Loucy (cell line): ENCODE results near the gene TRPV4.

Experiments used
- EZH2phosphoT487 ChIP-seq: fragments of 200-600 bp; IDR thresholded peaks from 2 replicates; pipeline ENCODE4 v1.6.1; 2018; ENCODE audit warnings: antibody characterized with exemption, mild to moderate bottlenecking, moderate library complexity, borderline replicate concordance
- TF ChIP-seq, protein P1 (sequence below): fragments of 200-600 bp; sonication (generic); conservative IDR thresholded peaks from 2 replicates; pipeline ENCODE4 v1.5.1; 2014; ENCODE audit warnings: mild to moderate bottlenecking, antibody characterized with exemption, low read length

- TF ChIP-seq, protein P1, sequence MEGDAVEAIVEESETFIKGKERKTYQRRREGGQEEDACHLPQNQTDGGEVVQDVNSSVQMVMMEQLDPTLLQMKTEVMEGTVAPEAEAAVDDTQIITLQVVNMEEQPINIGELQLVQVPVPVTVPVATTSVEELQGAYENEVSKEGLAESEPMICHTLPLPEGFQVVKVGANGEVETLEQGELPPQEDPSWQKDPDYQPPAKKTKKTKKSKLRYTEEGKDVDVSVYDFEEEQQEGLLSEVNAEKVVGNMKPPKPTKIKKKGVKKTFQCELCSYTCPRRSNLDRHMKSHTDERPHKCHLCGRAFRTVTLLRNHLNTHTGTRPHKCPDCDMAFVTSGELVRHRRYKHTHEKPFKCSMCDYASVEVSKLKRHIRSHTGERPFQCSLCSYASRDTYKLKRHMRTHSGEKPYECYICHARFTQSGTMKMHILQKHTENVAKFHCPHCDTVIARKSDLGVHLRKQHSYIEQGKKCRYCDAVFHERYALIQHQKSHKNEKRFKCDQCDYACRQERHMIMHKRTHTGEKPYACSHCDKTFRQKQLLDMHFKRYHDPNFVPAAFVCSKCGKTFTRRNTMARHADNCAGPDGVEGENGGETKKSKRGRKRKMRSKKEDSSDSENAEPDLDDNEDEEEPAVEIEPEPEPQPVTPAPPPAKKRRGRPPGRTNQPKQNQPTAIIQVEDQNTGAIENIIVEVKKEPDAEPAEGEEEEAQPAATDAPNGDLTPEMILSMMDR: no peak
- TF ChIP-seq EZH2phosphoT487: no peak
These were observed 1.8 kb downstream of the TRPV4 start for GRCh38 chr12:109831365-109831764.
